ENCODE data around the gene FAM98B. TPM values are rescaled to one million over a fixed set of nuclear protein-coding genes. Genes with fewer than 3 reads are reported as not detected.

The FAM98B gene
- polyA plus RNA-seq, 1 of the 3 experiments (the other 2 are of a cell fraction): 5.7 TPM

GRCh38 chr15:38479756-38480155 lies 25.8 kb downstream of the FAM98B start (continued):
- no peak for TF ChIP-seq IRF3 (IDR thresholded peaks at IDR 0.05; ENCODE audit: low read depth, low read length)

DNA sequence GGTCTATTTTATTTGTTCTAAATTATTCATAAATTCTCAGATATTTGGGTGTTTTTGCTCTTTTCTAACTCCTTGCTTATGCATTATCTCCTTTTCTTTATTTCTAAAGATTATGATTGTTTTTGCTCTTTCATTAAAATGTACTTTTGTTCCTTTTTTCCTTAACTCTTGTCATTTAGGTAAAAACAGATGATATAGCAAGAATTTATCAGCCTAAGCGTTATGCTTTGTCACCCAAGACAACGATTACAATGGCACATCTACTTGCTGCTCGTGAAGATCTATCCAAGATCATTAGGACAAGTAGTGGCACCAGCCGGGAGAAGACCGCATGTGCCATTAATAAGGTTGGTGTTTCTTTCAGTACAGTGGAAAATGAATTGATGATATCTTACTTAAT lies 27.2 kb downstream of the FAM98B start:
- H3K9me2 ChIP-seq: no peaks in the 10 kb centered on the region
- H3K27ac ChIP-seq (ENCODE audit: low read depth in 2 of 2, low read length in 1 of 2): no peak overlapping the region
- 0 out of 2 replicates have a peak, but pooled peaks cover 7% of the 10 kb centered on the region for H3K79me2 ChIP-seq (ENCODE audit: insufficient read depth)
- TF ChIP-seq FOXJ3 (CRISPR knock-in tag; IDR thresholded peaks at IDR 0.05) (no peak), USF1 (IDR thresholded peaks at IDR 0.05; ENCODE audit: borderline replicate concordance, low read depth) (no peak), TEAD4 (IDR thresholded peaks at IDR 0.05; ENCODE audit: borderline replicate concordance, insufficient read depth) (no peak), EZH2phosphoT487 (IDR thresholded peaks at IDR 0.05; ENCODE audit: borderline replicate concordance, low read depth) (no peak), RAD21 (IDR thresholded peaks at IDR 0.05; ENCODE audit: low read length) (no peak), CHD2 (IDR thresholded peaks at IDR 0.05; ENCODE audit: low read length, partially characterized antibody) (no peak), MEF2A (IDR thresholded peaks at IDR 0.05; ENCODE audit: borderline replicate concordance, low read depth) (no peak), RCOR1 (IDR thresholded peaks at IDR 0.05; ENCODE audit: low read length) (no peak), TCF12 (IDR thresholded peaks at IDR 0.05) (no peak), MAX (IDR thresholded peaks at IDR 0.05; ENCODE audit: low read depth) (no peak)
- TF ChIP-seq, protein P1, sequence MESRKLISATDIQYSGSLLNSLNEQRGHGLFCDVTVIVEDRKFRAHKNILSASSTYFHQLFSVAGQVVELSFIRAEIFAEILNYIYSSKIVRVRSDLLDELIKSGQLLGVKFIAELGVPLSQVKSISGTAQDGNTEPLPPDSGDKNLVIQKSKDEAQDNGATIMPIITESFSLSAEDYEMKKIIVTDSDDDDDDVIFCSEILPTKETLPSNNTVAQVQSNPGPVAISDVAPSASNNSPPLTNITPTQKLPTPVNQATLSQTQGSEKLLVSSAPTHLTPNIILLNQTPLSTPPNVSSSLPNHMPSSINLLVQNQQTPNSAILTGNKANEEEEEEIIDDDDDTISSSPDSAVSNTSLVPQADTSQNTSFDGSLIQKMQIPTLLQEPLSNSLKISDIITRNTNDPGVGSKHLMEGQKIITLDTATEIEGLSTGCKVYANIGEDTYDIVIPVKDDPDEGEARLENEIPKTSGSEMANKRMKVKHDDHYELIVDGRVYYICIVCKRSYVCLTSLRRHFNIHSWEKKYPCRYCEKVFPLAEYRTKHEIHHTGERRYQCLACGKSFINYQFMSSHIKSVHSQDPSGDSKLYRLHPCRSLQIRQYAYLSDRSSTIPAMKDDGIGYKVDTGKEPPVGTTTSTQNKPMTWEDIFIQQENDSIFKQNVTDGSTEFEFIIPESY (IDR thresholded peaks at IDR 0.05; ENCODE audit: borderline replicate concordance, low read depth): no peak
- H3K9ac ChIP-seq: no peak overlapping the region
- 97% methylated on average over 5 of the region's 5 CpGs for WGBS (ENCODE audit: low lambda C conversion rate)
- H3F3A ChIP-seq (replicated peaks; ENCODE audit: insufficient read depth): peaks cover 14% of the 10 kb centered on the region
- no peak for DNase-seq
- peaks cover 0 to 9% of the 10 kb centered on the region in 2 experiments; a peak in 3 of 4 replicates for H3K4me1 ChIP-seq (ENCODE audit: control insufficient read depth in 1 of 2, insufficient read depth in 2 of 2, low read depth in 1 of 2, low read length in 1 of 2)
- H3K4me3 ChIP-seq (ENCODE audit: low read depth in 2 of 2, low read length in 1 of 2): no peak overlapping the region
- no peaks in the 10 kb centered on the region for H3K9me3 ChIP-seq
- H3K27me3 ChIP-seq (ENCODE audit: insufficient read depth): no peaks in the 10 kb centered on the region
- ChIA-PET POLR2A (no interaction called here), CTCF (interaction anchor here (0.9 to 1.0 kb wide), 2 partner anchors 209 to 218 kb away, joined by 3 read pairs; no protein-coding TSS in a partner anchor)
- no peak overlapping the region for H3K4me2 ChIP-seq
- peaks cover 48 to 56% of the 10 kb centered on the region in 2 experiments for H3K36me3 ChIP-seq (replicated peaks in 1 of 2; ENCODE audit: control insufficient read depth in 1 of 2, insufficient read depth in 2 of 2, low read length in 1 of 2)
- no peaks in the 10 kb centered on the region for H4K20me1 ChIP-seq (ENCODE audit: insufficient read depth)
- no peak overlapping the region for H2AFZ ChIP-seq (ENCODE audit: low read depth)

Measured in SK-N-SH (cell line).